Liver (tissue), 9 donors: Measurements from ENCODE around the gene CES4A. TPM values are rescaled to one million over a fixed set of nuclear protein-coding genes. Genes with fewer than 3 reads are reported as not detected.

Source experiments
- DNase-seq: peaks from one replicate; pipeline ENCODE4 v3.0.0-alpha.2; 2017; ENCODE audit warnings: low spot score
- H3K27ac ChIP-seq, 2 donors: one replicate each; pipeline ENCODE4 v1.7.0; 2013; ENCODE audit warnings: inconsistent platforms in 2 of 2, low read length in 2 of 2, control low read depth in 1 of 2, low read depth in 1 of 2, mild to moderate bottlenecking in 1 of 2
- H3K27me3 ChIP-seq, 4 donors: one replicate each; pipeline versions ENCODE4 v1.6.1 to v1.7.0; 2013; ENCODE audit warnings: low read length in 3 of 4, inconsistent platforms in 1 of 4, mild to moderate bottlenecking in 1 of 4, moderate library complexity in 1 of 4; ENCODE audit not compliant: control insufficient read depth in 4 of 4, insufficient read depth in 4 of 4
- H3K36me3 ChIP-seq, 4 donors: one replicate each; pipeline versions ENCODE4 v1.6.1 to v1.7.0; 2013; ENCODE audit warnings: low read length in 3 of 4, mild to moderate bottlenecking in 3 of 4, low read depth in 1 of 4, moderate library complexity in 1 of 4; ENCODE audit not compliant: control insufficient read depth in 4 of 4, insufficient read depth in 3 of 4
- H3K4me1 ChIP-seq, 4 donors: one replicate each; pipeline versions ENCODE4 v1.6.1 to v1.7.0; 2013; ENCODE audit warnings: low read length in 3 of 4, mild to moderate bottlenecking in 3 of 4, moderate library complexity in 1 of 4; ENCODE audit not compliant: control insufficient read depth in 4 of 4, insufficient read depth in 4 of 4
- H3K4me3 ChIP-seq, 3 donors: one replicate each; pipeline versions ENCODE4 v1.6.1 to v1.7.0; 2013; ENCODE audit warnings: low read length in 3 of 3, control low read depth in 1 of 3, low read depth in 1 of 3, mild to moderate bottlenecking in 1 of 3
- H3K9ac ChIP-seq, 2 donors: one replicate each; pipeline ENCODE4 v1.7.0; 2013; ENCODE audit warnings: low read length in 2 of 2, mild to moderate bottlenecking in 2 of 2, moderate library complexity in 2 of 2, control low read depth in 1 of 2, low read depth in 1 of 2
- H3K9me3 ChIP-seq, 4 donors: one replicate each; pipeline versions ENCODE4 v1.6.1 to v1.7.0; 2013; ENCODE audit warnings: low read length in 3 of 4; ENCODE audit not compliant: control insufficient read depth in 4 of 4
- EGR1 ChIP-seq, 2 donors: IDR thresholded peaks; 2 replicates each; pipeline ENCODE4 v1.6.1; 2016 to 2018; ENCODE audit warnings: antibody characterized with exemption in 2 of 2, low read depth in 2 of 2
- FOXA1 ChIP-seq: IDR thresholded peaks from 2 replicates; pipeline ENCODE4 v1.6.1; 2016; ENCODE audit warnings: antibody characterized with exemption
- FOXA2 ChIP-seq: IDR thresholded peaks from 2 replicates; pipeline ENCODE4 v1.6.1; 2016; ENCODE audit warnings: antibody characterized with exemption
- GABPA ChIP-seq, 2 donors: IDR thresholded peaks in 1 of 2; conservative IDR thresholded peaks in 1 of 2; 2 replicates each; pipeline ENCODE4 v1.6.1; 2016; ENCODE audit warnings: antibody characterized with exemption in 2 of 2, mild to moderate bottlenecking in 1 of 2, moderate library complexity in 1 of 2
- HNF4A ChIP-seq, 2 donors: conservative IDR thresholded peaks; 2 replicates each; pipeline ENCODE4 v1.6.1; 2016; ENCODE audit warnings: antibody characterized with exemption in 2 of 2, mild to moderate bottlenecking in 2 of 2
- HNF4G ChIP-seq: IDR thresholded peaks from 2 replicates; pipeline ENCODE4 v1.6.1; 2016; ENCODE audit warnings: antibody characterized with exemption
- JUND ChIP-seq, 2 donors: IDR thresholded peaks; 2 replicates each; pipeline ENCODE4 v1.6.1; 2016; ENCODE audit warnings: antibody characterized with exemption in 2 of 2
- NR2F2 ChIP-seq: IDR thresholded peaks from 2 replicates; pipeline ENCODE4 v1.6.1; 2016; ENCODE audit warnings: antibody characterized with exemption
- RAD21 ChIP-seq, 2 donors: IDR thresholded peaks; 2 replicates each; pipeline ENCODE4 v1.6.1; 2016; ENCODE audit warnings: antibody characterized with exemption in 2 of 2, mild to moderate bottlenecking in 2 of 2
- RXRA ChIP-seq, 2 donors: IDR thresholded peaks; 2 replicates each; pipeline ENCODE4 v1.6.1; 2017 to 2018; ENCODE audit warnings: antibody characterized with exemption in 2 of 2, mild to moderate bottlenecking in 1 of 2
- SP1 ChIP-seq: IDR thresholded peaks from 2 replicates; pipeline ENCODE4 v1.6.1; 2018; ENCODE audit warnings: antibody characterized with exemption, mild to moderate bottlenecking
- TAF1 ChIP-seq: conservative IDR thresholded peaks from 2 replicates; pipeline ENCODE4 v1.6.1; 2016; ENCODE audit warnings: antibody characterized with exemption, mild to moderate bottlenecking
- YY1 ChIP-seq: IDR thresholded peaks from 2 replicates; pipeline ENCODE4 v1.6.1; 2016; ENCODE audit warnings: antibody characterized with exemption, mild to moderate bottlenecking
- WGBS: extraction: QIAGEN DNeasy Blood & Tissue Kit; methylation state at CpG from one replicate; pipeline ENCODE4 v1.1.7; 2013; 5-methylcytosine and 5-hydroxymethylcytosine counted together
- polyA plus RNA-seq, 2 donors: library from polyadenylated mRNA; stranded (reverse) in 1 of 2; unstranded in 1 of 2; fragments of 200-250 nt in 1 of 2; fragments of >200 nt in 1 of 2; fragmentation: Nextera tagmentation in 1 of 2; extraction: Ambion mirVana in 1 of 2; gene quantifications; one replicate each; pipeline versions ENCODE4 v1.2.1 to v1.2.3, GENCODE V29; 2013 to 2015
- total RNA-seq, 2 donors: library from RNA; depleted of rRNA; stranded (reverse); fragments of >200 nt; gene quantifications; one replicate each; pipeline ENCODE4 v1.2.3, GENCODE V29; 2014
- TF ChIP-seq, protein P1 (sequence below): IDR thresholded peaks from 2 replicates; pipeline ENCODE4 v1.6.1; 2016; ENCODE audit warnings: antibody characterized with exemption
- TF ChIP-seq, protein P2 (sequence below): IDR thresholded peaks from 2 replicates; pipeline ENCODE4 v1.6.1; 2016; ENCODE audit warnings: antibody characterized with exemption
- TF ChIP-seq, protein P3 (sequence below): IDR thresholded peaks from 2 replicates; pipeline ENCODE4 v1.6.1; 2016; ENCODE audit warnings: antibody characterized with exemption
- TF ChIP-seq, protein P4 (sequence below): fragments of 150-350 bp; IDR thresholded peaks from 2 replicates; pipeline ENCODE4 v1.5.1; 2017; ENCODE audit warnings: improper control_type of control experiment, low read depth, low read length; ENCODE audit not compliant: missing input control
- TF ChIP-seq, protein P5 (sequence below): IDR thresholded peaks from 2 replicates; pipeline ENCODE4 v1.6.1; 2016; ENCODE audit warnings: antibody characterized with exemption, mild to moderate bottlenecking
- donor health status: healthy.
- donor health status: healthy.
- donor health status: healthy.
- donor health status: healthy.
- donor health status: healthy.

Gene CES4A
- total and polyA plus RNA-seq, 4 donors, result 1.6 to 20.5 (median 11.3) TPM

DNA sequence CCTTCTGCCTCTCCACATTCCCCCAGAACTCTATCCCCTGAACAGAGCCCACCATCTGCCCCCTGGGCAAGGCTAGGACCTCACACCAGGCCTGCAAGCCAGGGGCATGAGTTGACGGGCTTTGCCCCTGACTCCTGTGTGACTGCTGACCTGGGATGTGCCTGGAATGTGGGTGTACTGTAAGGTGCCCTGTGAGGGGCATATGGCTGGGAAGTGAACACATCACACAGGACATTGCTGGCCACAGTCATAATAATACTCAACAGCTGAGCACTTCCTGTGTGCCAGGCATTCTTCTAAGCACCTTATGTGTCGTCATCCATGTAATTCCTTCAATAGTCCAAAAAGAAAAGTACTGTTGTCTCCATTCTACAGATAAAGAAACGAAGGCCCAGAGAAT lies 13.3 kb downstream of the CES4A start:
- 92% methylated on average over 3 of the region's 3 CpGs for WGBS
- Histone ChIP-seq H3K4me3 (no peak overlapping the region), H3K9ac (no peak overlapping the region)

More for the DNA sequence above, 13.3 kb downstream of the CES4A start:
- Histone ChIP-seq H3K27me3 (no peaks in the 10 kb centered on the region), H3K4me1 (peaks cover 5 to 17% (median 11%) of the 10 kb centered on the region in 4 donors), H3K9me3 (no peaks in the 10 kb centered on the region), H3K27ac (no peak overlapping the region), H3K36me3 (no peaks in the 10 kb centered on the region)
- no peak for DNase-seq
- TF ChIP-seq RAD21 (IDR thresholded peaks at IDR 0.05) (no peak), RXRA (IDR thresholded peaks at IDR 0.05) (no peak), SP1 (no peak), FOXA2 (no peak), HNF4G (no peak), JUND (IDR thresholded peaks at IDR 0.05) (no peak), GABPA (IDR thresholded peaks at IDR 0.05 in 1 of 2, conservative IDR thresholded peaks at IDR 0.05 in 1 of 2) (no peak), FOXA1 (no peak), YY1 (no peak), TAF1 (no peak), EGR1 (IDR thresholded peaks at IDR 0.05; ENCODE audit: low read depth in 2 of 2) (no peak), HNF4A (conservative IDR thresholded peaks at IDR 0.05) (no peak), NR2F2 (no peak)
- TF ChIP-seq, protein P1, sequence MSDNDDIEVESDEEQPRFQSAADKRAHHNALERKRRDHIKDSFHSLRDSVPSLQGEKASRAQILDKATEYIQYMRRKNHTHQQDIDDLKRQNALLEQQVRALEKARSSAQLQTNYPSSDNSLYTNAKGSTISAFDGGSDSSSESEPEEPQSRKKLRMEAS, result no peak
- TF ChIP-seq, protein P2, sequence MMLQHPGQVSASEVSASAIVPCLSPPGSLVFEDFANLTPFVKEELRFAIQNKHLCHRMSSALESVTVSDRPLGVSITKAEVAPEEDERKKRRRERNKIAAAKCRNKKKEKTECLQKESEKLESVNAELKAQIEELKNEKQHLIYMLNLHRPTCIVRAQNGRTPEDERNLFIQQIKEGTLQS, result no peak
- TF ChIP-seq, protein P3, sequence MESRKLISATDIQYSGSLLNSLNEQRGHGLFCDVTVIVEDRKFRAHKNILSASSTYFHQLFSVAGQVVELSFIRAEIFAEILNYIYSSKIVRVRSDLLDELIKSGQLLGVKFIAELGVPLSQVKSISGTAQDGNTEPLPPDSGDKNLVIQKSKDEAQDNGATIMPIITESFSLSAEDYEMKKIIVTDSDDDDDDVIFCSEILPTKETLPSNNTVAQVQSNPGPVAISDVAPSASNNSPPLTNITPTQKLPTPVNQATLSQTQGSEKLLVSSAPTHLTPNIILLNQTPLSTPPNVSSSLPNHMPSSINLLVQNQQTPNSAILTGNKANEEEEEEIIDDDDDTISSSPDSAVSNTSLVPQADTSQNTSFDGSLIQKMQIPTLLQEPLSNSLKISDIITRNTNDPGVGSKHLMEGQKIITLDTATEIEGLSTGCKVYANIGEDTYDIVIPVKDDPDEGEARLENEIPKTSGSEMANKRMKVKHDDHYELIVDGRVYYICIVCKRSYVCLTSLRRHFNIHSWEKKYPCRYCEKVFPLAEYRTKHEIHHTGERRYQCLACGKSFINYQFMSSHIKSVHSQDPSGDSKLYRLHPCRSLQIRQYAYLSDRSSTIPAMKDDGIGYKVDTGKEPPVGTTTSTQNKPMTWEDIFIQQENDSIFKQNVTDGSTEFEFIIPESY, result no peak
- TF ChIP-seq, protein P4, sequence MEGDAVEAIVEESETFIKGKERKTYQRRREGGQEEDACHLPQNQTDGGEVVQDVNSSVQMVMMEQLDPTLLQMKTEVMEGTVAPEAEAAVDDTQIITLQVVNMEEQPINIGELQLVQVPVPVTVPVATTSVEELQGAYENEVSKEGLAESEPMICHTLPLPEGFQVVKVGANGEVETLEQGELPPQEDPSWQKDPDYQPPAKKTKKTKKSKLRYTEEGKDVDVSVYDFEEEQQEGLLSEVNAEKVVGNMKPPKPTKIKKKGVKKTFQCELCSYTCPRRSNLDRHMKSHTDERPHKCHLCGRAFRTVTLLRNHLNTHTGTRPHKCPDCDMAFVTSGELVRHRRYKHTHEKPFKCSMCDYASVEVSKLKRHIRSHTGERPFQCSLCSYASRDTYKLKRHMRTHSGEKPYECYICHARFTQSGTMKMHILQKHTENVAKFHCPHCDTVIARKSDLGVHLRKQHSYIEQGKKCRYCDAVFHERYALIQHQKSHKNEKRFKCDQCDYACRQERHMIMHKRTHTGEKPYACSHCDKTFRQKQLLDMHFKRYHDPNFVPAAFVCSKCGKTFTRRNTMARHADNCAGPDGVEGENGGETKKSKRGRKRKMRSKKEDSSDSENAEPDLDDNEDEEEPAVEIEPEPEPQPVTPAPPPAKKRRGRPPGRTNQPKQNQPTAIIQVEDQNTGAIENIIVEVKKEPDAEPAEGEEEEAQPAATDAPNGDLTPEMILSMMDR, result no peak
- TF ChIP-seq, protein P5, sequence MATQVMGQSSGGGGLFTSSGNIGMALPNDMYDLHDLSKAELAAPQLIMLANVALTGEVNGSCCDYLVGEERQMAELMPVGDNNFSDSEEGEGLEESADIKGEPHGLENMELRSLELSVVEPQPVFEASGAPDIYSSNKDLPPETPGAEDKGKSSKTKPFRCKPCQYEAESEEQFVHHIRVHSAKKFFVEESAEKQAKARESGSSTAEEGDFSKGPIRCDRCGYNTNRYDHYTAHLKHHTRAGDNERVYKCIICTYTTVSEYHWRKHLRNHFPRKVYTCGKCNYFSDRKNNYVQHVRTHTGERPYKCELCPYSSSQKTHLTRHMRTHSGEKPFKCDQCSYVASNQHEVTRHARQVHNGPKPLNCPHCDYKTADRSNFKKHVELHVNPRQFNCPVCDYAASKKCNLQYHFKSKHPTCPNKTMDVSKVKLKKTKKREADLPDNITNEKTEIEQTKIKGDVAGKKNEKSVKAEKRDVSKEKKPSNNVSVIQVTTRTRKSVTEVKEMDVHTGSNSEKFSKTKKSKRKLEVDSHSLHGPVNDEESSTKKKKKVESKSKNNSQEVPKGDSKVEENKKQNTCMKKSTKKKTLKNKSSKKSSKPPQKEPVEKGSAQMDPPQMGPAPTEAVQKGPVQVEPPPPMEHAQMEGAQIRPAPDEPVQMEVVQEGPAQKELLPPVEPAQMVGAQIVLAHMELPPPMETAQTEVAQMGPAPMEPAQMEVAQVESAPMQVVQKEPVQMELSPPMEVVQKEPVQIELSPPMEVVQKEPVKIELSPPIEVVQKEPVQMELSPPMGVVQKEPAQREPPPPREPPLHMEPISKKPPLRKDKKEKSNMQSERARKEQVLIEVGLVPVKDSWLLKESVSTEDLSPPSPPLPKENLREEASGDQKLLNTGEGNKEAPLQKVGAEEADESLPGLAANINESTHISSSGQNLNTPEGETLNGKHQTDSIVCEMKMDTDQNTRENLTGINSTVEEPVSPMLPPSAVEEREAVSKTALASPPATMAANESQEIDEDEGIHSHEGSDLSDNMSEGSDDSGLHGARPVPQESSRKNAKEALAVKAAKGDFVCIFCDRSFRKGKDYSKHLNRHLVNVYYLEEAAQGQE, result no peak
